ENCODE results near the gene ATP13A2.

Gene ATP13A2

GRCh38 chr1:16999863-17000262 is 11.9 kb downstream of the ATP13A2 start:
- DNase-seq = no peak

DNA sequence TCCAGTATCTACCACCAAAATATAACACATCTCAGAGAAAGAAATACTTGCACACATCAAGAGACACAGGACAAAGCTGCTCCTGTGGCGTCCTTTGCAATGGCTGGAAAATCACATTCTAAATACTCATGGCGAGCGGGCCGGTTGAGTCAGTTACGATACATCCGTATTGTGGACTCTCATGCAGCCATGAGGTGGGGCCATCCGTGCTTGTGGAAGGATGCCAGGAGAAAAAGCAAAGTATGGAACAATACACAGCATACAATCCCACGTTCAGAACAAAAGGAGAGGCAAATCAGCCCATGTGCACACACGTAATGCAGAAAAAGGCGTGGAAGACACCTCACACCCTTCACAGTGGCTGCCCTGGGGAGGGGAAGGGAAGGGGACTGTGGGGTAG is 13.1 kb downstream of the ATP13A2 start:
- no peak for DNase-seq

- DNase-seq = no peak
Observed at GRCh38 chr1:16996845-16997244, 14.9 kb downstream of the ATP13A2 start.

- DNase-seq = no peak
Observed at GRCh38 chr1:16993521-16994038, 18.1 kb downstream of the ATP13A2 start.

GRCh38 chr1:16992675-16993074 is 19.1 kb downstream of the ATP13A2 start:
- DNase-seq = no peak

DNA sequence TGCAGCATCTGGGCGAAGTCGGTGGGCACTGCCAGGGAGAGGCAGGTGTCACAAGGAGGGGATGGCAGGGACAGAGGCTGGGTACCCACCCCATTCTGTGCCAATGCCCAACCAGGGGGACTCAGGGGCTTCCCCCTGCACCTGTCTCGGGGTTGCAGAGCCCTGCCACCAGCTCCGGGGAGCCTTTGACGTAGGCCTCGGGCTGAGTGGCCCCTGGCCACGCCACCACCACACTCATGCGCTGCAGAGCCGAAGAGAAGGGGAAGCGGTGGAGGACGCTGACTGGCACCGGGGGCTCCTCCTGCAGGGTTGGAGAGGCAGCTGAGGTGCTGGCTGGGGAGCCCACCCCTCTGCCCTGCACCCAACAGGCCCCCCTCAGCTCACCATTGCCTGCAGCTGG is 19.6 kb downstream of the ATP13A2 start:
- DNase-seq = no peak

DNA sequence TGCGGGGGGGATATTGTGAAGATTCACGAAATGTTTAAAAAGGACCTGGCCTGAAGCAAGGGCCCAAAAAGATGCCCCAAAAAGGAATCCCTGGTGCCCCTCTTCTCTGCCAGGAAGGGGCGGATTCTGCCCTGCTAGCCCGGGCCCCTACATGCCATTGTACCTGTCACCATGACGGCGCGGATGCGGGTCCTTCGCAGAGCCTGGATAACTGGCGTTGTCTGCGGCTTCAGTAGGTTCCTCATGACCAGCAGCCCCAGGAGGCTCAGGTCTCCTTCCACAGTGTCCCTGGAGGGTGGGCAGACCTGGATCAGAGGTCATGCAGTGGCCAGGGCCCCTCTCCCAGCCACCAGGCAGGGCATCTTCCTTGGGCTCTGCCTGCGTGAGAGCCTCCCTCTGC is 20.2 kb downstream of the ATP13A2 start:
- no peak for DNase-seq

- no peak for DNase-seq
Observed at GRCh38 chr1:16989676-16990391, 21.9 kb downstream of the ATP13A2 start.

DNA sequence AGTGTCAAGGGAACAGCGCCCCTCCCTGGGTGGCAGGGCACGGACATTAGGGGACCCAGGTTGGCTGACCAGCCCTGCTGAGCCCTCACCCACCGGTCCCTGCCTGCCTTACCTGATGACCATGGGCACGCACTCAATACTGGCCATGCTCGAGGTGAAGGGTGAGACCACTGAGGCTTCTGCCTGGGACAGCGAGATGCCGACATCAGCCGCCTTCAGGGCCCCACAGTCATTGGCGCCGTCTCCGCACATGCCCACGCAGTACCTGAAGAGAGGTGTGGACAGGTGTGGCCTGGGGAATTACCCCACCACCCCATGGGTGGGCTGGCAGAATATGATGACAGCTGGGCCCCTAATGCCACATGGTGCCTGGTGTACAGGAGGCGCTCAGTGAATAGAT is 23.5 kb downstream of the ATP13A2 start:
- no peak for DNase-seq

DNA sequence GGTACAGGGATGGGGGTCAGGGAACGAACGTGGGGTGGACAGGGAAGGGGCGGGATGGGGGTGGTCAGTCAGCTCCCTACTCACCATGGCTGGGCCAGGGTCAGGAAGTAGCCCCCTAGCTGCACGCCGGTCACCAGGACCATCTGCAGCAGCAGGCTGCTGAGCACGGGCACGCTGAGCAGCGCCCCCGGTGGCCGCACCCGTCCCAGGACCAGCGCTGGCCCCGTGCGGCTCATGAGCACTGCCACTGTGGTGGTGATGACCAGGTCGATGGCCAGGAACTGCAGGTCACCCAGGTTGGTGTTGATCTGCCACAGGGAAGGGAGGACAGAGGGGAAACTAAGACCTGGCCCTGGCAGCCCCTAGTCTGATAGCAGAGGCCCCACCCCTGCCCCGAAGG is 24.8 kb downstream of the ATP13A2 start:
- no peak for DNase-seq

GRCh38 chr1:16986560-16986959 is 25.2 kb downstream of the ATP13A2 start:
- DNase-seq = no peak

- DNase-seq = no peak
Observed at GRCh38 chr1:16986113-16986512, 25.6 kb downstream of the ATP13A2 start.

DNA sequence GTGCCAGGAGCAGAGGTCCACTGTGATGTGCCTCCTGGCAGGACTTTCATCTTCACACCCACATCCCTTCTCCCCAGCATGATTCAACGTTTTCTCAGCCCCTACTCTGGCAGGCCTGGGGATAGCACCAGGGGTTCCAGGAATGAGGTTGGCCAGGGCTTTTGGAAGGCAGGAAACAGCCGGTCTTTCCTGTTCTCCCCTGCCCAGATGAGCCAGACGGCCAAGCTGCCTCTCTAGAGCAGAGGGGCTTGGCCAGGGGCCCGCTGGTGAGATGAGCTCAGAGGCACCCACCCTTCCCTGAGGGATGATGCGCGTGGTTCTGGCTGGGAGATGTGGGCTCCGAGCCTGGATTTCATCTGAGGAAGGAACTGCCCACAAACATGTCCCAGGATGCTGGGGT is 27.0 kb downstream of the ATP13A2 start:
- no peak for DNase-seq

DNA sequence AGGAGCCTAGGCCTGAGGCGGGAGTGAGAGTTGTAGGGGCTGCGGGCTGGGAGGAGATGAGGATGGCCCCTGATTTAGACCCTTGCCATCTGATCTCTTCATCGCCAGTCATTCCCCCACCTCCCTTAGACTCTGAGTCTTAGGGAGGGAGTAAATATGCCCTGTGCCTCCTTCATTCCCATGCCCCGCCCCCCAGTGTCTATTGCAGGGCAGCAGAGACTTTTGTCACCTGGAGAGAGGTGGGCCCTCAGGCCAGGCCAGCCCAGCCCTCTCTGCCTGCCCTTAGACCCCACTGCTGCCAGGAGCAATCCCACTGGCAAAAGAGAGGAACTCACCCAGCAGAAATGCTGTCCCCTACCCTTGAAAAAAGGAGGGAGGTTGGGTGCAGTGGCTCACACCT is 28.1 kb downstream of the ATP13A2 start:
- no peak for DNase-seq

DNA sequence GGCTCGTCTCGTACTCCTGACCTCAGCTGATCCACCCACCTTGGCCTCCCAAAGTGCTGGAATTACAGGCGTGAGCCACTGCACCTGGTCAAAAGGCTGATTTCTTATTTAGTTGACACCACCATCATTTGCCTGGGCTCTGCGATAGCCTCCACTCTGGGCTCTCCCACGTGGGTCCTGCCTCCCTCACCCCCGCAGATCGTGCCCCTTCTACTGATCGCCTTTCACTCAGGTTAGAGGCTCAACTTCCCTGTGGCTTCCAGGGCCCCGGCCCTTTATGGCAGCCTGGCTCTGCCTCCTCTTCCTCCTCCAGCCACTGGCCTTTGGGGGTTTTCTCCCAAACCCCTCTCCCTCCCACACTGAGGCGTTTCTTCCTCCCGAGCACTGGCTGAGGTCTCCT is 28.8 kb downstream of the ATP13A2 start:
- no peak for DNase-seq

- no peak for DNase-seq
Observed at GRCh38 chr1:16981269-16981849, 30.4 kb downstream of the ATP13A2 start.

- no peak for DNase-seq
Observed at GRCh38 chr1:16980473-16981268, 31.1 kb downstream of the ATP13A2 start, which contains the start of gene MFAP2. Gene MFAP2, minus strand, starts transcription at chr1:16980620. Its CDS starts 2,347 bp downstream, at chr1:16978273.

DNA sequence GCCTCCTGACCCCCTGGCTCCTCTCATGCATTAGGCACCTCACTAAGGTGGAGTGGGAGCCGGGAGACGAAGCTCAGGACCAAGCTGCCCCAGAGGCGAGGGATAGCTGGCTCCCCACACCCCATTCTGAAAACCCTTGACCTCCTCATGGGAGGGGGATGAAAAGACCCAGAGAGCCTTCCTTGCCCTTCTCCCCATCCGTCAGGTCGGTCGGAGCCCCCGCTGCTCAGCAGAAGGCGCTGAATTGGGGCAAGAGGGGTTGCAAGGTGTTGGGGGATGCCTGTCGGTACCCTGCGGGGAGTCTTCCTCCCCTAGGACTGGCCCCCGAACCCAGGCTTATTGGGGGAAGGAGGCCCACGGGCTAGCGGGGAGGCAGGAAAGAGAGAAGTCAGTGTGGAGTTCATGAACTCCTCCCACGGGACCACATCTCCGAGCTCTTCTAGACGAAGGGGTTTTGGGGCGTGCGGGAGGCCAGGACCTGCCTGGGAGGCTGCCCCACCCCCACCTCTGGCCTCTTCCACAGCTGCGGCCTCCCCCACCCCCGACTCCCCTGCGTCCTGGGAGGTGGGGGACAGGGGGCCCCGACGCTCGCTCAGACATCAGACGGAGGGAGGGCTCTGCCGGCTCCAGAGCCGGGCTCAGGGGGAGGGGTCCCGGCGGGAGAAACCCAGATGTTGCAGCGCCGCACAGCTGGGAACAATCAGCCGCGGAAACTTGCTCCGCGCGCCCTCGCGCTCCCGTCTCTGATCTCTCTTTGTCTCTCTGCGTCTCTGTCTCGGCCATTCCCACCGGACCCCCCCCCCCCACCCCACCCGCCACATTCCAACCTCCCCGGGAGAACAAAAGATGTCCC is 32.0 kb downstream of the ATP13A2 start:
- DNase-seq = no peak

GRCh38 chr1:16978567-16979474 is 32.9 kb downstream of the ATP13A2 start:
- DNase-seq = no peak

GRCh38 chr1:16978139-16978538 is 33.6 kb downstream of the ATP13A2 start:
- no peak for DNase-seq

GRCh38 chr1:16977377-16977776 is 34.4 kb downstream of the ATP13A2 start:
- DNase-seq = no peak

- DNase-seq = no peak
Observed at GRCh38 chr1:16976966-16977365, 34.8 kb downstream of the ATP13A2 start.
